ENCODE data around the gene LMTK2.

The LMTK2 gene

GRCh38 chr7:98178762-98179490 lies 72.3 kb downstream of the LMTK2 start:
- no peak for DNase-seq

- DNase-seq: no peak
Observed at GRCh38 chr7:98180751-98181150, 74.1 kb downstream of the LMTK2 start.

GRCh38 chr7:98185101-98185500 lies 78.4 kb downstream of the LMTK2 start:
- no peak for DNase-seq

- DNase-seq: no peak
Observed at GRCh38 chr7:98186452-98187137, 79.9 kb downstream of the LMTK2 start.

- no peak for DNase-seq
Observed at GRCh38 chr7:98187138-98187502, 80.5 kb downstream of the LMTK2 start.

- DNase-seq: no peak
Observed at GRCh38 chr7:98189559-98189958, 82.9 kb downstream of the LMTK2 start.

- no peak for DNase-seq
Observed at GRCh38 chr7:98191668-98192431, 85.2 kb downstream of the LMTK2 start.

- DNase-seq: no peak
Observed at GRCh38 chr7:98192781-98193457, 86.3 kb downstream of the LMTK2 start.

GRCh38 chr7:98193474-98194180 lies 87.0 kb downstream of the LMTK2 start:
- no peak for DNase-seq

- no peak for DNase-seq
Observed at GRCh38 chr7:98194186-98194585, 87.5 kb downstream of the LMTK2 start.

- no peak for DNase-seq
Observed at GRCh38 chr7:98194672-98195457, 88.2 kb downstream of the LMTK2 start.

- DNase-seq: no peak
Observed at GRCh38 chr7:98196706-98197605, 90.3 kb downstream of the LMTK2 start.

- DNase-seq: no peak
Observed at GRCh38 chr7:98199131-98199530, 92.5 kb downstream of the LMTK2 start.

- DNase-seq: no peak
Observed at GRCh38 chr7:98200364-98200763, 93.7 kb downstream of the LMTK2 start.

- DNase-seq: no peak
Observed at GRCh38 chr7:98202367-98203195, 95.9 kb downstream of the LMTK2 start.

- no peak for DNase-seq
Observed at GRCh38 chr7:98203261-98203963, 96.8 kb downstream of the LMTK2 start.

- DNase-seq: no peak
Observed at GRCh38 chr7:98203964-98204605, 97.4 kb downstream of the LMTK2 start.

- no peak for DNase-seq
Observed at GRCh38 chr7:98204670-98205069, 98.0 kb downstream of the LMTK2 start.
